Measurements from ENCODE around the gene FFAR3. TPM values are rescaled to one million over a fixed set of nuclear protein-coding genes. Genes with fewer than 3 reads are reported as not detected.
A peak's percentile ranks its signal among the peaks of the same experiment; 100 is the strongest.

Gene FFAR3
- total and polyA plus RNA-seq, 2 of the 13 experiments (the other 11 are each of a cell fraction or from before 2014, with no cell fraction given), result not detected

- Histone ChIP-seq H4K20me1 (ENCODE audit: insufficient read depth, low read length) (no peaks in the 10 kb centered on the region), H3K9ac (ENCODE audit: insufficient read depth, low read depth, low read length) (no peak overlapping the region), H3K4me2 (ENCODE audit: low read depth, low read length) (no peak overlapping the region), H3K27ac (ENCODE audit: extremely low read length, insufficient read depth, low read length) (no peak overlapping the region), H2AFZ (ENCODE audit: low read length) (no peak overlapping the region), H3K79me2 (ENCODE audit: insufficient read depth, low read length) (no peaks in the 10 kb centered on the region), H3K4me1 (ENCODE audit: insufficient read depth, low read length) (peaks cover 49% of the 10 kb centered on the region), H3K9me3 (ENCODE audit: low read length) (no peaks in the 10 kb centered on the region), H3K36me3 (replicated peaks in 1 of 2; ENCODE audit: control insufficient read depth in 1 of 2, insufficient read depth in 2 of 2, low read length in 2 of 2) (no peaks in the 10 kb centered on the region), H3K4me3 (replicated peaks in 1 of 3; ENCODE audit: insufficient read depth in 1 of 3, low read depth in 2 of 3, low read length in 3 of 3) (no peak overlapping the region), H3K27me3 (ENCODE audit: control insufficient read depth in 1 of 2, insufficient read depth in 2 of 2, low read length in 2 of 2) (no peaks in the 10 kb centered on the region)
- ChIA-PET POLR2A (no interaction called here), CTCF (ENCODE audit: low intra/inter-chr PET ratio, low total read pairs) (no interaction called here)
- BruUV-seq (replicated peaks), result no TSS peak
- TF ChIP-seq ARHGAP35 (CRISPR knock-in tag; IDR thresholded peaks at IDR 0.05; ENCODE audit: borderline replicate concordance) (no peak), SYNCRIP (IDR thresholded peaks at IDR 0.05; ENCODE audit: insufficient read depth, low read depth, low read length) (no peak), ZNF816 (CRISPR knock-in tag; IDR thresholded peaks at IDR 0.05; ENCODE audit: borderline replicate concordance) (no peak), BCL6 (CRISPR knock-in tag; IDR thresholded peaks at IDR 0.05) (no peak), MIER3 (CRISPR knock-in tag; IDR thresholded peaks at IDR 0.05; ENCODE audit: borderline replicate concordance) (no peak), BRF2 (CRISPR knock-in tag; IDR thresholded peaks at IDR 0.05) (no peak), ZNF441 (CRISPR knock-in tag; IDR thresholded peaks at IDR 0.05; ENCODE audit: borderline replicate concordance) (peak; percentile 57; the same call in 1 of the 2 replicates)
- no peak for DNase-seq (ENCODE audit: low spot score)
- no peak for FAIRE-seq
- 82% methylated on average over 9 of the region's 9 CpGs for WGBS (ENCODE audit: low lambda C conversion rate)
- no peak for ATAC-seq
- in situ Hi-C loops (cut with HindIII; ENCODE audit: extremely low pct_ligation_motif_present, low pct_unique_long_range_greater_than_20kb) (no loop called here), intact Hi-C loops (cut with micrococcal nuclease; ENCODE audit: unreplicated experiment) (no loop called here)
These were observed 36.2 kb upstream of the FFAR3 start for GRCh38 chr19:35322014-35322413.

- no peaks in the 10 kb centered on the region for H4K20me1 ChIP-seq (ENCODE audit: insufficient read depth, low read length)
- no peak overlapping the region for H3K27ac ChIP-seq (ENCODE audit: extremely low read length, insufficient read depth, low read length)
- FAIRE-seq (peak; percentile 18), ATAC-seq (peak; percentile 74), DNase-seq (ENCODE audit: low spot score) (peak; percentile 31)
- WGBS (ENCODE audit: low lambda C conversion rate), result 65% methylated on average over 4 of the region's 4 CpGs
- H3K4me2 ChIP-seq (ENCODE audit: low read depth, low read length), result no peak overlapping the region
- ChIA-PET POLR2A (no interaction called here), CTCF (ENCODE audit: low intra/inter-chr PET ratio, low total read pairs) (interaction anchor here (1.3 kb wide), 1 partner anchor 59 kb away, joined by 4 read pairs; the partner anchor contains the start of gene USF2)
- H3K4me3 ChIP-seq (replicated peaks in 1 of 3; ENCODE audit: insufficient read depth in 1 of 3, low read depth in 2 of 3, low read length in 3 of 3), result no peak overlapping the region
- no TSS peak for BruUV-seq (replicated peaks)
- no peak overlapping the region for H2AFZ ChIP-seq (ENCODE audit: low read length)
- in situ Hi-C loops (cut with HindIII; ENCODE audit: extremely low pct_ligation_motif_present, low pct_unique_long_range_greater_than_20kb), result no loop called here
- H3K9me3 ChIP-seq (ENCODE audit: low read length), result no peaks in the 10 kb centered on the region
- H3K4me1 ChIP-seq (ENCODE audit: insufficient read depth, low read length), result peaks cover 24% of the 10 kb centered on the region
- H3K36me3 ChIP-seq (replicated peaks in 1 of 2; ENCODE audit: control insufficient read depth in 1 of 2, insufficient read depth in 2 of 2, low read length in 2 of 2), result no peaks in the 10 kb centered on the region
- intact Hi-C loops (cut with micrococcal nuclease; ENCODE audit: unreplicated experiment), result no loop called here
- no peak overlapping the region for H3K9ac ChIP-seq (ENCODE audit: insufficient read depth, low read depth, low read length)
- H3K79me2 ChIP-seq (ENCODE audit: insufficient read depth, low read length), result no peaks in the 10 kb centered on the region
- no peaks in the 10 kb centered on the region for H3K27me3 ChIP-seq (ENCODE audit: control insufficient read depth in 1 of 2, insufficient read depth in 2 of 2, low read length in 2 of 2)
- 0 out of 2 replicates have a peak, but pooled peaks have one; percentile 11 for TF ChIP-seq BCL6 (CRISPR knock-in tag; IDR thresholded peaks at IDR 0.05)
- TF ChIP-seq SIN3B (IDR thresholded peaks at IDR 0.05; ENCODE audit: low read length), result no peak
- TF ChIP-seq STAG1 (CRISPR knock-in tag; IDR thresholded peaks at IDR 0.05), result peak; percentile 59
- TF ChIP-seq, protein P1, sequence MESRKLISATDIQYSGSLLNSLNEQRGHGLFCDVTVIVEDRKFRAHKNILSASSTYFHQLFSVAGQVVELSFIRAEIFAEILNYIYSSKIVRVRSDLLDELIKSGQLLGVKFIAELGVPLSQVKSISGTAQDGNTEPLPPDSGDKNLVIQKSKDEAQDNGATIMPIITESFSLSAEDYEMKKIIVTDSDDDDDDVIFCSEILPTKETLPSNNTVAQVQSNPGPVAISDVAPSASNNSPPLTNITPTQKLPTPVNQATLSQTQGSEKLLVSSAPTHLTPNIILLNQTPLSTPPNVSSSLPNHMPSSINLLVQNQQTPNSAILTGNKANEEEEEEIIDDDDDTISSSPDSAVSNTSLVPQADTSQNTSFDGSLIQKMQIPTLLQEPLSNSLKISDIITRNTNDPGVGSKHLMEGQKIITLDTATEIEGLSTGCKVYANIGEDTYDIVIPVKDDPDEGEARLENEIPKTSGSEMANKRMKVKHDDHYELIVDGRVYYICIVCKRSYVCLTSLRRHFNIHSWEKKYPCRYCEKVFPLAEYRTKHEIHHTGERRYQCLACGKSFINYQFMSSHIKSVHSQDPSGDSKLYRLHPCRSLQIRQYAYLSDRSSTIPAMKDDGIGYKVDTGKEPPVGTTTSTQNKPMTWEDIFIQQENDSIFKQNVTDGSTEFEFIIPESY (CRISPR knock-in tag; IDR thresholded peaks at IDR 0.05), result peak; percentile 50; the same call in 1 of the 2 replicates
- TF ChIP-seq SMC3 (IDR thresholded peaks at IDR 0.05; ENCODE audit: low read length), result peak; percentile 46; the same call in 1 of the 2 replicates
- TF ChIP-seq, protein P2, sequence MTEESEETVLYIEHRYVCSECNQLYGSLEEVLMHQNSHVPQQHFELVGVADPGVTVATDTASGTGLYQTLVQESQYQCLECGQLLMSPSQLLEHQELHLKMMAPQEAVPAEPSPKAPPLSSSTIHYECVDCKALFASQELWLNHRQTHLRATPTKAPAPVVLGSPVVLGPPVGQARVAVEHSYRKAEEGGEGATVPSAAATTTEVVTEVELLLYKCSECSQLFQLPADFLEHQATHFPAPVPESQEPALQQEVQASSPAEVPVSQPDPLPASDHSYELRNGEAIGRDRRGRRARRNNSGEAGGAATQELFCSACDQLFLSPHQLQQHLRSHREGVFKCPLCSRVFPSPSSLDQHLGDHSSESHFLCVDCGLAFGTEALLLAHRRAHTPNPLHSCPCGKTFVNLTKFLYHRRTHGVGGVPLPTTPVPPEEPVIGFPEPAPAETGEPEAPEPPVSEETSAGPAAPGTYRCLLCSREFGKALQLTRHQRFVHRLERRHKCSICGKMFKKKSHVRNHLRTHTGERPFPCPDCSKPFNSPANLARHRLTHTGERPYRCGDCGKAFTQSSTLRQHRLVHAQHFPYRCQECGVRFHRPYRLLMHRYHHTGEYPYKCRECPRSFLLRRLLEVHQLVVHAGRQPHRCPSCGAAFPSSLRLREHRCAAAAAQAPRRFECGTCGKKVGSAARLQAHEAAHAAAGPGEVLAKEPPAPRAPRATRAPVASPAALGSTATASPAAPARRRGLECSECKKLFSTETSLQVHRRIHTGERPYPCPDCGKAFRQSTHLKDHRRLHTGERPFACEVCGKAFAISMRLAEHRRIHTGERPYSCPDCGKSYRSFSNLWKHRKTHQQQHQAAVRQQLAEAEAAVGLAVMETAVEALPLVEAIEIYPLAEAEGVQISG (CRISPR knock-in tag; IDR thresholded peaks at IDR 0.05), result peak; percentile 19; the same call in 1 of the 2 replicates
These were observed 30.6 kb upstream of the FFAR3 start for GRCh38 chr19:35327642-35328041.
